ENCODE data around the gene PNPLA6.

The PNPLA6 gene

DNA sequence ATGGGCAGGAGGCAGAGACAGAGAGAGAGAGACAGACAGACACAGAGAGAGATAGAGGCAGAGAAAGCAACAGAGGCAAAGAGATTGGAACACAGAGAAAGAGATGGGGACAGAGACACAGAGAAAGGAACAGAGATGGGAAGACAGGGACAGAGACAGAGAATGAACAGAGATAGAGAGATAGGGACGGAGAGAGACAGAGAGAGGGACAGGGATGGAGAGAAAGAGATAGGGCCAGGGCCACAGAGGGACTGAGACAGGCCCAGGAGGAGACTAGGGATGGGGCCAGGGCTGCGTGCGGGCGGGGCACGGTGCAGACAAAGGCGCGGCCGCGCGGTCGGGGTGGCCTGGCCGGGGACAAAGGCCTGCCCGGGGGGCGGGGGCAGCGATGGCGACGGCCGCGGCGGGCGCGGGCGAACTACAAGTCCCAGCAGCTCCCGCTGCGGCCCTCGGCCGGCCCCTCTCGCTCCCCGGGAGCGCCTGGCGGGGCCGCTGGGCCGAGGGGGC, 19.8 kb upstream of the PNPLA6 start, which contains the start of gene ZNF358:
Gene ZNF358 (plus strand): TSS at position 459 of the 507 bp plus-strand sequence. CDS start 3,140 bp downstream, outside the sequence.
- DNase-seq = peak; percentile 72

GRCh38 chr19:7516333-7516732, 19.2 kb upstream of the PNPLA6 start:
- DNase-seq = no peak

- DNase-seq = no peak
These were observed 18.6 kb upstream of the PNPLA6 start for GRCh38 chr19:7516878-7517277.

DNA sequence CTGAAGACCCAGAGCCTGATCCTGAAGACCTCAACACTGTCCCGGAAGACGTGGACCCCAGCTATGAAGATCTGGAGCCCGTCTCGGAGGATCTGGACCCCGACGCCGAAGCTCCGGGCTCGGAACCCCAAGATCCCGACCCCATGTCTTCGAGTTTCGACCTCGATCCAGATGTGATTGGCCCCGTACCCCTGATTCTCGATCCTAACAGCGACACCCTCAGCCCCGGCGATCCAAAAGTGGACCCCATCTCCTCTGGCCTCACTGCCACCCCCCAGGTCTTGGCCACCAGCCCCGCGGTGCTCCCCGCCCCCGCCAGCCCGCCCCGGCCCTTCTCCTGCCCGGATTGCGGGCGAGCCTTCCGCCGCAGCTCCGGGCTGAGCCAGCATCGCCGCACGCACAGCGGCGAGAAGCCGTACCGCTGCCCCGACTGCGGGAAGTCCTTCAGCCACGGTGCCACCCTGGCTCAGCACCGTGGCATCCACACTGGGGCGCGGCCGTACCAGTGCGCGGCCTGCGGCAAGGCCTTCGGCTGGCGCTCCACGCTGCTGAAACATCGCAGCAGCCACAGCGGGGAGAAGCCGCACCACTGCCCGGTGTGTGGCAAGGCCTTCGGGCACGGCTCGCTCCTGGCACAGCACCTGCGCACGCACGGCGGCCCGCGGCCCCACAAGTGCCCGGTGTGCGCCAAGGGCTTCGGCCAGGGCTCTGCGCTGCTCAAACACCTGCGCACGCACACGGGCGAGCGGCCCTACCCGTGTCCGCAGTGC, 16.0 kb upstream of the PNPLA6 start:
- no peak for DNase-seq

GRCh38 chr19:7520131-7521051, 15.1 kb upstream of the PNPLA6 start:
- no peak for DNase-seq

GRCh38 chr19:7521551-7522071, 13.9 kb upstream of the PNPLA6 start:
- no peak for DNase-seq

- DNase-seq = peak; percentile 100
These were observed 13.2 kb upstream of the PNPLA6 start, which contains the start of gene MCOLN1 for GRCh38 chr19:7522072-7522922. MCOLN1 (plus strand) TSS chr19:7522624; CDS start chr19:7522751, 127 bp downstream.

GRCh38 chr19:7522923-7523667, 12.4 kb upstream of the PNPLA6 start:
- no peak for DNase-seq

DNA sequence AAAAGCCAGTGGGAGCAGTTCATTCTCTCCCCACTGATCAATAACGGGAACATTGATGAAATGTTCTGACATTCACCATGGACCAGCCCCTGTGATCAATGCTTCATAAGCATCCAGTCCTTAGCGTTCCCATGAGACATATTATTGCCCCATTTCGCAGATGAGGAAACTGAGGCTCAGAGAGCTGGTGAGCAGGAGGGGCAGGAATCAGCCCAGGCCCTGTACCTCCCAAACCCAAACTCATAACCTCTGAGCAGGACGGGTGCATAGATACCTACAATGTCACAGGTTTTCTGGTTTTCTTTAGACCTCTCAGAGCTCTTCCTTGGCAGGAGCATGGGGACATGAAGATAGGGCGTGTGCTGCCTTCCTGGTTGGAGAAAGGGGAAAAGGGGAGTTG, 11.0 kb upstream of the PNPLA6 start:
- no peak for DNase-seq

GRCh38 chr19:7524992-7525739, 10.4 kb upstream of the PNPLA6 start:
- no peak for DNase-seq

GRCh38 chr19:7526059-7526929, 9.2 kb upstream of the PNPLA6 start:
- no peak for DNase-seq

GRCh38 chr19:7527516-7528191, 7.9 kb upstream of the PNPLA6 start:
- no peak for DNase-seq

DNA sequence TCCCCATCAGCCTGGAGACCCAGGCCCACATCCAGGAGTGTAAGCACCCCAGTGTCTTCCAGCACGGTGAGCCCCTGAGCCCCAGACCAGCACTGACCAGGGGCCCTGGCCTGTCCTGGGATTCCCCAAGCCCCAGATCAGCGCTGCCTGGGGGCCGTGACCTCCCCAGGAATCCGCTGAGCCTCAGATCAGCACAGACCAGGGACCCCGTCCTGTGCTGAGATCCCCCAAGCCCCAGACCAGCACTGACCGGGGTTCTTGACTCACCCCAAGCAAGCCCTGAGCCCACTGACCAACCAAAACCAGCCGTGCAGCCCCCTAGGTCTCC, 7.4 kb upstream of the PNPLA6 start:
- DNase-seq = no peak

- no peak for DNase-seq
These were observed 6.8 kb upstream of the PNPLA6 start for GRCh38 chr19:7528522-7529245.

DNA sequence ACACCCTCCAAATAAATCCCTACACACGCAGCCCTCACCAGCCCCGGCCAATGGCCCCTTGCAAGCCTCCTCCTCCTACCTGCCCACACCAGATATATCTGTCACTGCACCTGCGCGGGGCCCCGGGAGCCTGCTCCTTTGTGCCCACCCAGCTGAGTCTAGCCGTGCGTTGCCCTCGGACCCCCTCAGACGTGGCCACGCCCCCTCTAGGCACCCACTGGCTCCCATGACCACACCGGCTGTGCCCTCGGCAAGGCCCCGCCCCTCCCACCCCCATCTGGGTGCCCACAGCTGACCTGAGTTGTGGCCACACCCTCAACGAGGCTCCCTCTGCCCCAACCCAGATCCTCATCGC, 6.3 kb upstream of the PNPLA6 start:
- no peak for DNase-seq

DNA sequence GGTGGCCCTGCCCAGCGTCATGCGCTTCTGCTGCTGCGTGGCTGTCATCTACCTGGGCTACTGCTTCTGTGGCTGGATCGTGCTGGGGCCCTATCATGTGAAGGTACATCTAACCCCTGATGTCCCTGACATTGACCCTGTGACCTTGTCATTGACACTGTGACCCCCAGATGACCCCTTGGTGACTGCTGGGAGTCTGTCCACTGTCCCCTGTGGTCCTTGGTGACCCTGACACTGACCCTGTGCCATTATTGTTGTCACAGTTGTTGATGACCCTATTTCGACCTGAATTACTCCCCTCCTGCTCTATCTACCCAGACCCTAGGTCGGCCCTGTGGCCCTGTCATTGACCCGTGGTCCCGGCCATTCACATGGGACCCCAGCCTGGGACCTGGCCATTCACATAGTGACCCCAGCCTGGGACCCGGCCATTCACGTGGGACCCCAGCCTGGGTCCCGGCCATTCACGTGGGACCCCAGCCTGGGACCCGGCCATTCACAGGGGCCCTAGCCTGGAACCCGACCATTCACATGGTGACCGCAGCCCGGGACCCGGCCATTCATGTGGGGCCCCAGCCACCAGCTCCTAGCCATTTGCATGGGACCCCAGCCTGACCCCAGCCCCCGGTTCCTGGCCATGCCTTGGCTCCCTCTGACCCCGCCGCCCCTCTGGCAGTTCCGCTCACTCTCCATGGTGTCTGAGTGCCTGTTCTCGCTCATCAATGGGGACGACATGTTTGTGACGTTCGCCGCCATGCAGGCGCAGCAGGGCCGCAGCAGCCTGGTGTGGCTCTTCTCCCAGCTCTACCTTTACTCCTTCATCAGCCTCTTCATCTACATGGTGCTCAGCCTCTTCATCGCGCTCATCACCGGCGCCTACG, 5.7 kb upstream of the PNPLA6 start:
- no peak for DNase-seq

DNA sequence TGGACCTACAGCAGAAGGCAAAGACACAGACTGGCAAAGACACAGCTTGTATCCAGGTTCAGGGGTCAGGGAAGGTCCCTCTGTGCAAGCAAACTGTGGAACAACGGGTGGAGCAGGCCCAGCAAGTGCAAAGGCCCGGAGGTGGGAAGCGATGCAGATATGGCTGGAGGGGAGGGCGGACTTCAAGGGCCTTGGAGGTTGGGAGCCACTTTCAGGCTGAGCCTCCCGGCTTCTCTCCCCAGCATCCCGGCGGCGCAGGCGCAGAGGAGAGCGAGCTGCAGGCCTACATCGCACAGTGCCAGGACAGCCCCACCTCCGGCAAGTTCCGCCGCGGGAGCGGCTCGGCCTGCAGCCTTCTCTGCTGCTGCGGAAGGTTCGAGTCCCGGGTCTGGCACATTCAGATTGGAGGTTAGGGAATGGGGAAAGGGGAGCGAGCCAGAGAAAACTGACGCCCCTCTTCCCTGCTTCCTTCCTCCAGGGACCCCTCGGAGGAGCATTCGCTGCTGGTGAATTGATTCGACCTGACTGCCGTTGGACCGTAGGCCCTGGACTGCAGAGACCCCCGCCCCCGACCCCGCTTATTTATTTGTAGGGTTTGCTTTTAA, 2.1 kb upstream of the PNPLA6 start:
- DNase-seq = no peak
